Stimulated activated effector memory CD8-positive, alpha-beta T cell treated with anti-CD3 and anti-CD28 coated beads, Interleukin-12 subunit alpha, Interleukin-12 subunit beta, amount 100 ng/mL, for 72 hours (primary cell): ENCODE measurements around the gene TRAPPC2L.

Source experiments
- ATAC-seq: fragments of 150-1000 bp; cut with Tn5 transposase; 2 replicates; pipeline ENCODE4 v1.10.0; 2021
- DNase-seq, 2 donors: peaks; one replicate each; pipeline ENCODE4 v3.0.0; 2021 to 2022; ENCODE audit warnings: low spot score in 2 of 2
- H3K27ac Mint-ChIP-seq: one replicate; pipeline ENCODE4 v1.8.0; 2022; ENCODE audit warnings: mild to moderate bottlenecking, mixed read lengths
- H3K36me3 Mint-ChIP-seq: one replicate; pipeline ENCODE4 v1.8.0; 2022; ENCODE audit warnings: mild to moderate bottlenecking, mixed read lengths
- H3K4me1 Mint-ChIP-seq: one replicate; pipeline ENCODE4 v1.8.0; 2022; ENCODE audit warnings: mixed read lengths
- H3K4me3 Mint-ChIP-seq: one replicate; pipeline ENCODE4 v1.8.0; 2022; ENCODE audit warnings: mild to moderate bottlenecking, mixed read lengths
- H3K9me3 Mint-ChIP-seq: one replicate; pipeline ENCODE4 v1.8.0; 2022; ENCODE audit warnings: mixed read lengths

Gene TRAPPC2L

GRCh38 chr16:88857728-88858339 lies 907 bp downstream of the TRAPPC2L start:
- H3K9me3 Mint-ChIP-seq, result no peaks in the 10 kb centered on the region
- peaks cover 33% of the 10 kb centered on the region for H3K36me3 Mint-ChIP-seq
- DNase-seq (peak; percentile 58 to 83), ATAC-seq (peak; percentile 79)
- peaks cover 36% of the 10 kb centered on the region for H3K4me1 Mint-ChIP-seq
- peak overlapping the region; percentile 93 for H3K4me3 Mint-ChIP-seq
- peak overlapping the region; percentile 90 for H3K27ac Mint-ChIP-seq

- H3K36me3 Mint-ChIP-seq, result peaks cover 33% of the 10 kb centered on the region
Measured at GRCh38 chr16:88859381-88860091, 2.6 kb downstream of the TRAPPC2L start.

GRCh38 chr16:88861359-88861758 lies 4.4 kb downstream of the TRAPPC2L start:
- Mint-ChIP-seq H3K27ac (no peak overlapping the region), H3K36me3 (peaks cover 33% of the 10 kb centered on the region), H3K4me1 (peaks cover 15% of the 10 kb centered on the region), H3K4me3 (no peak overlapping the region), H3K9me3 (no peaks in the 10 kb centered on the region)
- DNase-seq (no peak), ATAC-seq (no peak)

More at GRCh38 chr16:88859381-88860091, 2.6 kb downstream of the TRAPPC2L start:
- no peak for ATAC-seq
- H3K4me3 Mint-ChIP-seq, result no peak overlapping the region
- peaks cover 31% of the 10 kb centered on the region for H3K4me1 Mint-ChIP-seq
- H3K27ac Mint-ChIP-seq, result no peak overlapping the region
- H3K9me3 Mint-ChIP-seq, result no peaks in the 10 kb centered on the region
- no peak for DNase-seq

GRCh38 chr16:88862968-88863367 lies 6.0 kb downstream of the TRAPPC2L start:
- DNase-seq (no peak), ATAC-seq (no peak)
- H3K4me3 Mint-ChIP-seq, result no peak overlapping the region
- no peaks in the 10 kb centered on the region for H3K9me3 Mint-ChIP-seq
- no peak overlapping the region for H3K27ac Mint-ChIP-seq
- H3K36me3 Mint-ChIP-seq, result peaks cover 27% of the 10 kb centered on the region
- peaks cover 8% of the 10 kb centered on the region for H3K4me1 Mint-ChIP-seq

- DNase-seq (no peak), ATAC-seq (no peak)
- Mint-ChIP-seq H3K9me3 (no peaks in the 10 kb centered on the region), H3K4me1 (peaks cover 4% of the 10 kb centered on the region), H3K27ac (no peak overlapping the region), H3K4me3 (no peak overlapping the region), H3K36me3 (peaks cover 22% of the 10 kb centered on the region)
Measured at GRCh38 chr16:88863426-88863825, 6.5 kb downstream of the TRAPPC2L start.

- ATAC-seq (no peak), DNase-seq (no peak)
- Mint-ChIP-seq H3K36me3 (peaks cover 19% of the 10 kb centered on the region), H3K4me1 (no peaks in the 10 kb centered on the region), H3K9me3 (no peaks in the 10 kb centered on the region), H3K4me3 (no peak overlapping the region), H3K27ac (no peak overlapping the region)
Measured at GRCh38 chr16:88864099-88864498, 7.2 kb downstream of the TRAPPC2L start.

GRCh38 chr16:88864521-88864920 lies 7.6 kb downstream of the TRAPPC2L start:
- no peaks in the 10 kb centered on the region for H3K4me1 Mint-ChIP-seq
- H3K27ac Mint-ChIP-seq, result no peak overlapping the region
- DNase-seq (no peak), ATAC-seq (no peak)
- no peak overlapping the region for H3K4me3 Mint-ChIP-seq
- H3K9me3 Mint-ChIP-seq, result no peaks in the 10 kb centered on the region
- H3K36me3 Mint-ChIP-seq, result peaks cover 15% of the 10 kb centered on the region

- no peaks in the 10 kb centered on the region for H3K9me3 Mint-ChIP-seq
Measured at GRCh38 chr16:88865310-88865709, 8.4 kb downstream of the TRAPPC2L start.

GRCh38 chr16:88865742-88866141 lies 8.8 kb downstream of the TRAPPC2L start:
- no peak for DNase-seq
- ATAC-seq, result no peak
- Mint-ChIP-seq H3K9me3 (no peaks in the 10 kb centered on the region), H3K4me1 (no peaks in the 10 kb centered on the region), H3K36me3 (peaks cover 2% of the 10 kb centered on the region), H3K27ac (no peak overlapping the region), H3K4me3 (no peak overlapping the region)

More at GRCh38 chr16:88865310-88865709, 8.4 kb downstream of the TRAPPC2L start:
- ATAC-seq, result no peak
- Mint-ChIP-seq H3K4me3 (no peak overlapping the region), H3K27ac (no peak overlapping the region), H3K36me3 (peaks cover 7% of the 10 kb centered on the region), H3K4me1 (no peaks in the 10 kb centered on the region)
- DNase-seq, result no peak

- Mint-ChIP-seq H3K4me1 (no peaks in the 10 kb centered on the region), H3K9me3 (no peaks in the 10 kb centered on the region), H3K36me3 (no peaks in the 10 kb centered on the region), H3K27ac (no peak within 1 kb of the TSS), H3K4me3 (no peak within 1 kb of the TSS)
- ATAC-seq (no peak), DNase-seq (no peak)
Measured at GRCh38 chr16:88866151-88866920, 9.4 kb downstream of the TRAPPC2L start, which contains the start of gene PABPN1L. PABPN1L (minus strand) TSS chr16:88866660; CDS start chr16:88866606, 54 bp downstream.

GRCh38 chr16:88867581-88868246 lies 10.8 kb downstream of the TRAPPC2L start:
- no peak for ATAC-seq
- no peaks in the 10 kb centered on the region for H3K36me3 Mint-ChIP-seq
- H3K27ac Mint-ChIP-seq, result no peak overlapping the region
- H3K4me3 Mint-ChIP-seq, result no peak overlapping the region
- DNase-seq, result no peak
- H3K4me1 Mint-ChIP-seq, result no peaks in the 10 kb centered on the region
- H3K9me3 Mint-ChIP-seq, result no peaks in the 10 kb centered on the region

GRCh38 chr16:88868974-88869672 lies 12.2 kb downstream of the TRAPPC2L start:
- Mint-ChIP-seq H3K36me3 (no peaks in the 10 kb centered on the region), H3K4me1 (no peaks in the 10 kb centered on the region), H3K27ac (no peak overlapping the region), H3K4me3 (no peak overlapping the region), H3K9me3 (no peaks in the 10 kb centered on the region)
- no peak for DNase-seq
- no peak for ATAC-seq

- H3K4me3 Mint-ChIP-seq, result no peak overlapping the region
- no peaks in the 10 kb centered on the region for H3K4me1 Mint-ChIP-seq
- no peak for DNase-seq
- no peak for ATAC-seq
- H3K27ac Mint-ChIP-seq, result no peak overlapping the region
- no peaks in the 10 kb centered on the region for H3K9me3 Mint-ChIP-seq
- H3K36me3 Mint-ChIP-seq, result no peaks in the 10 kb centered on the region
Measured at GRCh38 chr16:88869673-88869980, 12.7 kb downstream of the TRAPPC2L start.

GRCh38 chr16:88870608-88871348 lies 13.9 kb downstream of the TRAPPC2L start:
- ATAC-seq (no peak), DNase-seq (no peak)
- H3K4me3 Mint-ChIP-seq, result no peak overlapping the region
- no peaks in the 10 kb centered on the region for H3K4me1 Mint-ChIP-seq
- no peaks in the 10 kb centered on the region for H3K36me3 Mint-ChIP-seq
- no peak overlapping the region for H3K27ac Mint-ChIP-seq
- no peaks in the 10 kb centered on the region for H3K9me3 Mint-ChIP-seq
